Naive thymus-derived CD4-positive, alpha-beta T cell (primary cell): ENCODE data around the gene HMOX2. TPM values are rescaled to one million over a fixed set of nuclear protein-coding genes. Genes with fewer than 3 reads are reported as not detected.

ENCODE experiments used
- ATAC-seq: fragments of 150-1000 bp; cut with Tn5 transposase; 2 replicates; pipeline ENCODE4 v1.10.0; 2021; ENCODE audit warnings: mild to moderate bottlenecking, moderate library complexity
- CTCF ChIA-PET: fragments of 350-600 bp; sonication (Branson Sonifier 250); formaldehyde crosslinking; loops from one replicate; lab custom pipeline; 2021; ENCODE audit warnings: antibody characterized with exemption; lab: Charles Lee
- POLR2A ChIA-PET: fragments of 350-600 bp; sonication (Branson Sonifier 250); formaldehyde crosslinking; loops from one replicate; lab custom pipeline; 2021; ENCODE audit warnings: antibody characterized with exemption, inconsistent platforms; lab: Charles Lee
- DNase-seq, 9 donors: peaks; one replicate each; pipeline versions ENCODE4 v3.0.0 to v3.0.0-alpha.2; 2020 to 2022; ENCODE audit warnings: mixed read lengths in 1 of 9
- H3K27ac ChIP-seq: one replicate; pipeline ENCODE4 v1.7.0; 2013; ENCODE audit warnings: mild to moderate bottlenecking, low read depth, low read length, moderate library complexity
- H3K27me3 ChIP-seq, 2 donors: one replicate each; pipeline ENCODE4 v1.7.0; 2013; ENCODE audit warnings: low read length in 2 of 2, mild to moderate bottlenecking in 2 of 2, moderate library complexity in 2 of 2; ENCODE audit not compliant: control insufficient read depth in 2 of 2, insufficient read depth in 2 of 2
- H3K36me3 ChIP-seq, 3 experiments: 1 replicate in 2 of 3; 2 replicates in 1 of 3; pipeline ENCODE4 v1.7.0; 2013; ENCODE audit warnings: low read length in 3 of 3, mild to moderate bottlenecking in 3 of 3, moderate library complexity in 1 of 3; ENCODE audit not compliant: insufficient read depth in 3 of 3, control insufficient read depth in 2 of 3
- H3K4me1 ChIP-seq, 2 donors: one replicate each; pipeline ENCODE4 v1.7.0; 2013; ENCODE audit warnings: low read length in 2 of 2, mild to moderate bottlenecking in 2 of 2, moderate library complexity in 1 of 2; ENCODE audit not compliant: control insufficient read depth in 2 of 2, insufficient read depth in 2 of 2
- H3K4me3 ChIP-seq: 2 replicates; pipeline ENCODE4 v1.7.0; 2013; ENCODE audit warnings: mild to moderate bottlenecking, low read length
- H3K9me3 ChIP-seq, 3 experiments: 1 replicate in 2 of 3; 2 replicates in 1 of 3; pipeline ENCODE4 v1.7.0; 2013; ENCODE audit warnings: low read length in 3 of 3; ENCODE audit not compliant: control insufficient read depth in 2 of 3
- H3K27ac Mint-ChIP-seq, 9 donors: one replicate each; pipeline ENCODE4 v1.8.0; 2020 to 2022; ENCODE audit warnings: mixed read lengths in 9 of 9, mild to moderate bottlenecking in 8 of 9, moderate library complexity in 5 of 9, inconsistent platforms in 2 of 9
- H3K27me3 Mint-ChIP-seq, 5 donors: one replicate each; pipeline ENCODE4 v1.8.0; 2021 to 2022; ENCODE audit warnings: mixed read lengths in 5 of 5, mild to moderate bottlenecking in 1 of 5
- H3K36me3 Mint-ChIP-seq, 5 donors: one replicate each; pipeline ENCODE4 v1.8.0; 2020 to 2022; ENCODE audit warnings: mixed read lengths in 5 of 5, mild to moderate bottlenecking in 3 of 5, inconsistent platforms in 1 of 5
- H3K4me1 Mint-ChIP-seq, 7 donors: one replicate each; pipeline ENCODE4 v1.8.0; 2020 to 2022; ENCODE audit warnings: mixed read lengths in 7 of 7, mild to moderate bottlenecking in 3 of 7, inconsistent platforms in 1 of 7
- H3K4me3 Mint-ChIP-seq, 10 donors: one replicate each; pipeline ENCODE4 v1.8.0; 2020 to 2022; ENCODE audit warnings: mild to moderate bottlenecking in 10 of 10, mixed read lengths in 10 of 10, moderate library complexity in 6 of 10, inconsistent platforms in 2 of 10
- H3K9me3 Mint-ChIP-seq, 11 donors: one replicate each; pipeline ENCODE4 v1.8.0; 2020 to 2022; ENCODE audit warnings: mixed read lengths in 11 of 11, mild to moderate bottlenecking in 4 of 11, inconsistent platforms in 1 of 11, moderate library complexity in 1 of 11
- intact Hi-C, 2 donors: fragments of 100-400 bp; cut with micrococcal nuclease; formaldehyde crosslinking; loops; one replicate each; pipeline ENCODE4 v1.15.1; 2023
- polyA plus RNA-seq, 2 donors: library from polyadenylated mRNA; unstranded; fragments of 300-500 nt; fragmentation: Illumina TruSeq; gene quantifications; one replicate each; pipeline ENCODE4 v1.2.3, GENCODE V29; 2021
- total RNA-seq, 6 experiments: library from RNA in 5 of 6; stranded (reverse) in 5 of 6; gene quantifications; 1 replicate in 5 of 6; 2 replicates in 1 of 6; pipeline ENCODE4 v1.2.3 and lab custom pipeline; 2021 to 2026

The HMOX2 gene
- total and polyA plus RNA-seq, 7 experiments from 2014 or later, result 44.6 to 163 (median 77.2) TPM

DNA sequence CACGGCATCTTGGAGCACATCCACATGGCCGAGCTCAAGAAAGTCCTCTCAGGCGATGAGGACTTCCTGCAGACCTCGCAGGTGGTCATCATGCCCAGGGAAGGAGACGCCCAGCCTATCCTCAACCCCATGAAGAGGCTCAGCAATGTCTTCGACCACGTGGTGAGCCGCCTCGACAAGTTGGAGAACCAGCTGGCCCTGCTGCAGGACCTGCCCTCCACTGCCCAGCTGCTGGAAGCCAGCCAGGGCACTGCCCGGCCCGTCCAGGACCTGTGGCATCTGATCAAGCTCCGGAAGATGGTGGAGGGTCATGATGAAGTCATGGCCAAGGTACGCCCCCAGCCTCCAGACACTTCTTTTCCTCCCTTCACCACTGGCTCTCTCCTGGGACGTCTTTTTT is 80.4 kb downstream of the HMOX2 start:
- H3K27me3 ChIP-seq, result no peaks in the 10 kb centered on the region
- POLR2A ChIA-PET, result no interaction called here
- intact Hi-C loops, result no loop called here
- DNase-seq (no peak), ATAC-seq (no peak)
- H3K27ac ChIP-seq, result no peak overlapping the region
- H3K9me3 ChIP-seq, result no peaks in the 10 kb centered on the region
- Mint-ChIP-seq H3K36me3 (no peaks in the 10 kb centered on the region), H3K27ac (no peak overlapping the region), H3K4me1 (no peaks in the 10 kb centered on the region), H3K27me3 (peaks cover 0 to 8% (median 0%) of the 10 kb centered on the region in 5 donors), H3K4me3 (no peak overlapping the region), H3K9me3 (no peaks in the 10 kb centered on the region)
- no peaks in the 10 kb centered on the region for H3K4me1 ChIP-seq
- CTCF ChIA-PET, result interaction anchor here (0.6 kb wide), 1 partner anchor 281 kb away, joined by 4 read pairs; no protein-coding TSS in a partner anchor
- H3K4me3 ChIP-seq, result no peak overlapping the region
- H3K36me3 ChIP-seq, result no peaks in the 10 kb centered on the region

DNA sequence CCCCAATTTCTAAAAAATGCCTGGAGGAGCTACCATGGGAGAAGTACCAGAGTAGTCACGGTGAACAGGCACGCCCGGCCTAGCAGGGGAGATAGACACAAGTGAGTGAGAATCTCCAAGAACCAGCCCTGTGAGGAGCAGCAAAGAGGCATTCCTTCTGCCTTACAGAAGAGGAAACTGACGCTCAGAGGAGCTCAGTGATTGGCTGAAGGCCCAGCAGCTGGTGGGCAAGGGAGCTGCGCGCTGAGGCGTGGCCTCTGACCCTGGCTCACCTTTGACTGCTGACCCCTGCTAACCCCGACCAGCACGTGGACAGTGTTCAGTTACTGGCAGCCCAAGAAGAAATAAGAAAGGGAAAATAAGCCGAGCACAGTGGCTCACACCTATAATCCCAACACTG is 81.8 kb downstream of the HMOX2 start:
- no peaks in the 10 kb centered on the region for H3K9me3 Mint-ChIP-seq
- ChIA-PET POLR2A (no interaction called here), CTCF (no interaction called here)
- Histone ChIP-seq H3K27me3 (no peaks in the 10 kb centered on the region), H3K4me3 (no peak overlapping the region), H3K9me3 (no peaks in the 10 kb centered on the region), H3K27ac (no peak overlapping the region), H3K4me1 (no peaks in the 10 kb centered on the region), H3K36me3 (no peaks in the 10 kb centered on the region)
- no peak overlapping the region for H3K27ac Mint-ChIP-seq
- H3K4me3 Mint-ChIP-seq, result no peak overlapping the region
- DNase-seq (no peak), ATAC-seq (no peak)
- H3K36me3 Mint-ChIP-seq, result no peaks in the 10 kb centered on the region
- peaks cover 0 to 4% (median 0%) of the 10 kb centered on the region in 5 donors for H3K27me3 Mint-ChIP-seq
- intact Hi-C loops, result no loop called here
- H3K4me1 Mint-ChIP-seq, result no peaks in the 10 kb centered on the region

Other genes starting within 250 kb of the HMOX2 start
- gene SRL, start 234.3 kb upstream of the HMOX2 start, total RNA-seq, result not detected
- not detected for gene SRL, start 234.3 kb upstream of the HMOX2 start, polyA plus RNA-seq
- 10 to 100 TPM; 14.9 to 35.8 (median 25.3) TPM for gene TFAP4, start 203.4 kb upstream of the HMOX2 start, total RNA-seq
- 1 to 10 TPM; 1.3 to 2.1 TPM for gene TFAP4, start 203.4 kb upstream of the HMOX2 start, polyA plus RNA-seq
- under 1 TPM in 1 of 5 experiments, not detected in 4; 0.53 TPM for gene GLIS2, start 160.3 kb upstream of the HMOX2 start, total RNA-seq
- not detected for gene GLIS2, start 160.3 kb upstream of the HMOX2 start, polyA plus RNA-seq
- 10 to 100 TPM; 34.1 to 46.2 (median 45.0) TPM for gene PAM16, start 125.1 kb upstream of the HMOX2 start, total RNA-seq
- gene PAM16, start 125.1 kb upstream of the HMOX2 start, polyA plus RNA-seq, result 10 to 100 TPM; 34.6 to 45.8 TPM
- gene VASN, start 104.5 kb upstream of the HMOX2 start, total RNA-seq, result 1 to 10 TPM in 1 of 5 experiments, under 1 TPM in 3, not detected in 1; 0.24 to 1.3 (median 0.45) TPM
- gene VASN, start 104.5 kb upstream of the HMOX2 start, polyA plus RNA-seq, result under 1 TPM; 0.13 to 0.18 TPM
- 100 to 1,000 TPM; 114 to 572 (median 165) TPM for gene CORO7, start 59.8 kb upstream of the HMOX2 start, total RNA-seq
- gene CORO7, start 59.8 kb upstream of the HMOX2 start, polyA plus RNA-seq, result 10 to 100 TPM; 29.6 to 62.5 TPM
- gene DNAJA3, start 50.5 kb upstream of the HMOX2 start, total RNA-seq, result 10 to 100 TPM; 33.6 to 79.8 (median 70.5) TPM
- 10 to 100 TPM; 42.4 to 73.0 TPM for gene DNAJA3, start 50.5 kb upstream of the HMOX2 start, polyA plus RNA-seq
- 10 to 100 TPM; 34.2 to 72.7 (median 58.1) TPM for gene NMRAL1, start 1.8 kb upstream of the HMOX2 start, total RNA-seq
- 10 to 100 TPM; 61.3 to 81.8 TPM for gene NMRAL1, start 1.8 kb upstream of the HMOX2 start, polyA plus RNA-seq
- 10 to 100 TPM; 28.1 to 41.1 (median 31.0) TPM for gene CDIP1, start 62.4 kb downstream of the HMOX2 start, total RNA-seq
- 10 to 100 TPM; 28.3 to 33.4 TPM for gene CDIP1, start 62.4 kb downstream of the HMOX2 start, polyA plus RNA-seq
- gene C16orf96, start 79.9 kb downstream of the HMOX2 start, total RNA-seq, result under 1 TPM; 0.17 to 0.70 (median 0.64) TPM
- gene C16orf96, start 79.9 kb downstream of the HMOX2 start, polyA plus RNA-seq, result not detected
- 10 to 100 TPM; 21.8 to 36.5 (median 29.7) TPM for gene UBALD1, start 138.5 kb downstream of the HMOX2 start, total RNA-seq
- 1 to 10 TPM; 1.6 to 2.5 TPM for gene UBALD1, start 138.5 kb downstream of the HMOX2 start, polyA plus RNA-seq
- 100 to 1,000 TPM in 1 of 5 experiments, 10 to 100 TPM in 4; 62.6 to 103 (median 81.2) TPM for gene MGRN1, start 148.4 kb downstream of the HMOX2 start, total RNA-seq
- gene MGRN1, start 148.4 kb downstream of the HMOX2 start, polyA plus RNA-seq, result 1 to 10 TPM; 4.9 to 10.0 TPM
- gene NUDT16L1, start 217.2 kb downstream of the HMOX2 start, total RNA-seq, result 10 to 100 TPM; 42.8 to 65.4 (median 53.3) TPM
- gene NUDT16L1, start 217.2 kb downstream of the HMOX2 start, polyA plus RNA-seq, result 100 to 1,000 TPM; 104 to 133 TPM